ENCODE results near the gene SH3RF1.

Gene SH3RF1

GRCh38 chr4:169267070-169267469, 3.7 kb downstream of the SH3RF1 start:
- Histone ChIP-seq H3K4me1 (ENCODE audit: control extremely low read depth in 1 of 4, control insufficient read depth in 4 of 4, insufficient read depth in 4 of 4, low read length in 3 of 4) (peaks cover 12 to 50% (median 35%) of the 10 kb centered on the region in 4 experiments), H3K27me3 (replicated peaks in 2 of 5; ENCODE audit: control insufficient read depth in 4 of 5, insufficient read depth in 5 of 5, low read length in 4 of 5) (no peaks in the 10 kb centered on the region), H3K9me3 (ENCODE audit: control extremely low read depth in 1 of 5, control insufficient read depth in 4 of 5, insufficient read depth in 2 of 5, low read depth in 1 of 5, low read length in 4 of 5) (no peaks in the 10 kb centered on the region), H3K36me3 (ENCODE audit: control insufficient read depth in 4 of 4, insufficient read depth in 4 of 4, low read length in 3 of 4) (peaks cover 0 to 22% (median 3%) of the 10 kb centered on the region in 4 experiments), H3K4me3 (ENCODE audit: control insufficient read depth in 1 of 7, extremely low read depth in 1 of 7, insufficient read depth in 4 of 7, low read depth in 2 of 7, low read length in 6 of 7) (peak overlapping the region in 1 of 7 experiments; percentile 24), H3K27ac (ENCODE audit: insufficient read depth in 1 of 2, low read depth in 1 of 2, low read length in 2 of 2, poor library complexity in 1 of 2, severe bottlenecking in 2 of 2) (no peak overlapping the region)
- WGBS (ENCODE audit: insufficient coverage), result no CpG with 5 or more reads among the region's 1 CpG
- POLR2A ChIA-PET, result no interaction called here
- no peak for DNase-seq
- CTCF ChIA-PET, result interaction anchor here (0.9 kb wide), 1 partner anchor 17 kb away, joined by 4 read pairs; no protein-coding TSS in a partner anchor

- ChIA-PET CTCF (interaction anchor here (0.6 to 0.9 kb wide), 2 partner anchors 16 to 20 kb away, joined by 3 to 4 read pairs; no protein-coding TSS in a partner anchor), POLR2A (no interaction called here)
- Histone ChIP-seq H3K27ac (ENCODE audit: insufficient read depth in 1 of 2, low read depth in 1 of 2, low read length in 2 of 2, poor library complexity in 1 of 2, severe bottlenecking in 2 of 2) (no peak overlapping the region), H3K36me3 (ENCODE audit: control insufficient read depth in 4 of 4, insufficient read depth in 4 of 4, low read length in 3 of 4) (peaks cover 0 to 22% (median 3%) of the 10 kb centered on the region in 4 experiments), H3K4me3 (ENCODE audit: control insufficient read depth in 1 of 7, extremely low read depth in 1 of 7, insufficient read depth in 4 of 7, low read depth in 2 of 7, low read length in 6 of 7) (no peak overlapping the region), H3K9me3 (ENCODE audit: control extremely low read depth in 1 of 5, control insufficient read depth in 4 of 5, insufficient read depth in 2 of 5, low read depth in 1 of 5, low read length in 4 of 5) (no peaks in the 10 kb centered on the region), H3K27me3 (replicated peaks in 2 of 5; ENCODE audit: control insufficient read depth in 4 of 5, insufficient read depth in 5 of 5, low read length in 4 of 5) (no peaks in the 10 kb centered on the region), H3K4me1 (ENCODE audit: control extremely low read depth in 1 of 4, control insufficient read depth in 4 of 4, insufficient read depth in 4 of 4, low read length in 3 of 4) (peaks cover 12 to 46% (median 32%) of the 10 kb centered on the region in 4 experiments)
- DNase-seq, result no peak
- WGBS (ENCODE audit: insufficient coverage), result 100% methylated on average over 1 of the region's 3 CpGs
These were observed 4.1 kb downstream of the SH3RF1 start for GRCh38 chr4:169266661-169267060.

GRCh38 chr4:169266081-169266480, 4.7 kb downstream of the SH3RF1 start:
- Histone ChIP-seq H3K36me3 (ENCODE audit: control insufficient read depth in 4 of 4, insufficient read depth in 4 of 4, low read length in 3 of 4) (peaks cover 0 to 22% (median 3%) of the 10 kb centered on the region in 4 experiments), H3K9me3 (ENCODE audit: control extremely low read depth in 1 of 5, control insufficient read depth in 4 of 5, insufficient read depth in 2 of 5, low read depth in 1 of 5, low read length in 4 of 5) (no peaks in the 10 kb centered on the region), H3K27me3 (replicated peaks in 2 of 5; ENCODE audit: control insufficient read depth in 4 of 5, insufficient read depth in 5 of 5, low read length in 4 of 5) (no peaks in the 10 kb centered on the region), H3K4me1 (ENCODE audit: control extremely low read depth in 1 of 4, control insufficient read depth in 4 of 4, insufficient read depth in 4 of 4, low read length in 3 of 4) (peaks cover 16 to 47% (median 32%) of the 10 kb centered on the region in 4 experiments), H3K27ac (ENCODE audit: insufficient read depth in 1 of 2, low read depth in 1 of 2, low read length in 2 of 2, poor library complexity in 1 of 2, severe bottlenecking in 2 of 2) (no peak overlapping the region), H3K4me3 (ENCODE audit: control insufficient read depth in 1 of 7, extremely low read depth in 1 of 7, insufficient read depth in 4 of 7, low read depth in 2 of 7, low read length in 6 of 7) (no peak overlapping the region)
- DNase-seq, result no peak
- POLR2A ChIA-PET, result no interaction called here
- CTCF ChIA-PET, result interaction anchor here (0.6 to 1.5 kb wide), 4 partner anchors 12 to 242 kb away, joined by 3 to 4 read pairs (median 4); no protein-coding TSS in a partner anchor
- 96% methylated on average over 3 of the region's 4 CpGs for WGBS (ENCODE audit: insufficient coverage)

- CTCF ChIA-PET, result no interaction called here
- WGBS (ENCODE audit: insufficient coverage), result 100% methylated on average over 1 of the region's 1 CpG
- POLR2A ChIA-PET, result no interaction called here
- no peaks in the 10 kb centered on the region for H3K27me3 ChIP-seq (replicated peaks in 2 of 5; ENCODE audit: control insufficient read depth in 4 of 5, insufficient read depth in 5 of 5, low read length in 4 of 5)
- no peaks in the 10 kb centered on the region for H3K9me3 ChIP-seq (ENCODE audit: control extremely low read depth in 1 of 5, control insufficient read depth in 4 of 5, insufficient read depth in 2 of 5, low read depth in 1 of 5, low read length in 4 of 5)
- H3K4me1 ChIP-seq (ENCODE audit: control extremely low read depth in 1 of 4, control insufficient read depth in 4 of 4, insufficient read depth in 4 of 4, low read length in 3 of 4), result peaks cover 17 to 52% (median 40%) of the 10 kb centered on the region in 4 experiments
- peaks cover 0 to 22% (median 3%) of the 10 kb centered on the region in 4 experiments for H3K36me3 ChIP-seq (ENCODE audit: control insufficient read depth in 4 of 4, insufficient read depth in 4 of 4, low read length in 3 of 4)
- no peak overlapping the region for H3K27ac ChIP-seq (ENCODE audit: insufficient read depth in 1 of 2, low read depth in 1 of 2, low read length in 2 of 2, poor library complexity in 1 of 2, severe bottlenecking in 2 of 2)
- DNase-seq, result no peak
- no peak overlapping the region for H3K4me3 ChIP-seq (ENCODE audit: control insufficient read depth in 1 of 7, extremely low read depth in 1 of 7, insufficient read depth in 4 of 7, low read depth in 2 of 7, low read length in 6 of 7)
These were observed 6.9 kb downstream of the SH3RF1 start for GRCh38 chr4:169263791-169264392.

- ChIA-PET CTCF (interaction anchor here (0.8 to 1.4 kb wide), 4 partner anchors 9 to 107 kb away, joined by 3 to 8 read pairs (median 4); no protein-coding TSS in a partner anchor), POLR2A (interaction anchor here (0.7 kb wide), 1 partner anchor 27 kb away, joined by 5 read pairs; no protein-coding TSS in a partner anchor)
- H3K36me3 ChIP-seq (ENCODE audit: control insufficient read depth in 4 of 4, insufficient read depth in 4 of 4, low read length in 3 of 4), result peaks cover 0 to 18% (median 3%) of the 10 kb centered on the region in 4 experiments
- peak overlapping the region in 1 of 2 experiments; percentile 55 for H3K27ac ChIP-seq (ENCODE audit: insufficient read depth in 1 of 2, low read depth in 1 of 2, low read length in 2 of 2, poor library complexity in 1 of 2, severe bottlenecking in 2 of 2)
- WGBS (ENCODE audit: insufficient coverage), result 25% methylated on average over 3 of the region's 6 CpGs
- DNase-seq, result no peak
- peak overlapping the region in 6 of 7 experiments; percentile 8 to 44 (median 25) for H3K4me3 ChIP-seq (ENCODE audit: control insufficient read depth in 1 of 7, extremely low read depth in 1 of 7, insufficient read depth in 4 of 7, low read depth in 2 of 7, low read length in 6 of 7)
- H3K27me3 ChIP-seq (replicated peaks in 2 of 5; ENCODE audit: control insufficient read depth in 4 of 5, insufficient read depth in 5 of 5, low read length in 4 of 5), result no peaks in the 10 kb centered on the region
- H3K4me1 ChIP-seq (ENCODE audit: control extremely low read depth in 1 of 4, control insufficient read depth in 4 of 4, insufficient read depth in 4 of 4, low read length in 3 of 4), result peaks cover 24 to 57% (median 46%) of the 10 kb centered on the region in 4 experiments
- no peaks in the 10 kb centered on the region for H3K9me3 ChIP-seq (ENCODE audit: control extremely low read depth in 1 of 5, control insufficient read depth in 4 of 5, insufficient read depth in 2 of 5, low read depth in 1 of 5, low read length in 4 of 5)
These were observed 10.4 kb downstream of the SH3RF1 start for GRCh38 chr4:169260217-169260866.

- no peak overlapping the region for H3K27ac ChIP-seq (ENCODE audit: insufficient read depth in 1 of 2, low read depth in 1 of 2, low read length in 2 of 2, poor library complexity in 1 of 2, severe bottlenecking in 2 of 2)
- CTCF ChIA-PET, result interaction anchor here (1.6 kb wide), 1 partner anchor 11 kb away, joined by 6 read pairs; the partner anchor contains the start of gene SH3RF1
- H3K9me3 ChIP-seq (ENCODE audit: control extremely low read depth in 1 of 5, control insufficient read depth in 4 of 5, insufficient read depth in 2 of 5, low read depth in 1 of 5, low read length in 4 of 5), result no peaks in the 10 kb centered on the region
- no peak overlapping the region for H3K4me3 ChIP-seq (ENCODE audit: control insufficient read depth in 1 of 7, extremely low read depth in 1 of 7, insufficient read depth in 4 of 7, low read depth in 2 of 7, low read length in 6 of 7)
- H3K36me3 ChIP-seq (ENCODE audit: control insufficient read depth in 4 of 4, insufficient read depth in 4 of 4, low read length in 3 of 4), result peaks cover 0 to 15% (median 3%) of the 10 kb centered on the region in 4 experiments
- peaks cover 24 to 66% (median 48%) of the 10 kb centered on the region in 4 experiments for H3K4me1 ChIP-seq (ENCODE audit: control extremely low read depth in 1 of 4, control insufficient read depth in 4 of 4, insufficient read depth in 4 of 4, low read length in 3 of 4)
- H3K27me3 ChIP-seq (replicated peaks in 2 of 5; ENCODE audit: control insufficient read depth in 4 of 5, insufficient read depth in 5 of 5, low read length in 4 of 5), result no peaks in the 10 kb centered on the region
- POLR2A ChIA-PET, result no interaction called here
- WGBS (ENCODE audit: insufficient coverage), result 100% methylated on average over 5 of the region's 6 CpGs
- DNase-seq, result no peak
These were observed 11.5 kb downstream of the SH3RF1 start for GRCh38 chr4:169259271-169259670.

GRCh38 chr4:169258141-169258540, 12.6 kb downstream of the SH3RF1 start:
- CTCF ChIA-PET, result no interaction called here
- Histone ChIP-seq H3K36me3 (ENCODE audit: control insufficient read depth in 4 of 4, insufficient read depth in 4 of 4, low read length in 3 of 4) (peaks cover 0 to 6% (median 0%) of the 10 kb centered on the region in 4 experiments), H3K4me1 (ENCODE audit: control extremely low read depth in 1 of 4, control insufficient read depth in 4 of 4, insufficient read depth in 4 of 4, low read length in 3 of 4) (peaks cover 21 to 62% (median 42%) of the 10 kb centered on the region in 4 experiments), H3K4me3 (ENCODE audit: control insufficient read depth in 1 of 7, extremely low read depth in 1 of 7, insufficient read depth in 4 of 7, low read depth in 2 of 7, low read length in 6 of 7) (no peak overlapping the region), H3K27ac (ENCODE audit: insufficient read depth in 1 of 2, low read depth in 1 of 2, low read length in 2 of 2, poor library complexity in 1 of 2, severe bottlenecking in 2 of 2) (no peak overlapping the region), H3K9me3 (ENCODE audit: control extremely low read depth in 1 of 5, control insufficient read depth in 4 of 5, insufficient read depth in 2 of 5, low read depth in 1 of 5, low read length in 4 of 5) (no peaks in the 10 kb centered on the region), H3K27me3 (replicated peaks in 2 of 5; ENCODE audit: control insufficient read depth in 4 of 5, insufficient read depth in 5 of 5, low read length in 4 of 5) (no peaks in the 10 kb centered on the region)
- POLR2A ChIA-PET, result interaction anchor here (0.6 kb wide), 1 partner anchor 14 kb away, joined by 5 read pairs; no protein-coding TSS in a partner anchor
- no peak for DNase-seq
- no CpG with 5 or more reads among the region's 1 CpG for WGBS (ENCODE audit: insufficient coverage)

Data from common myeloid progenitor, CD34-positive (primary cell).